IMR-90 (cell line): ENCODE data around the gene RELL2. TPM values are rescaled to one million over a fixed set of nuclear protein-coding genes. Genes with fewer than 3 reads are reported as not detected.

ENCODE experiments used
- ATAC-seq: fragments of 200-7000 bp; cut with Tn5 transposase; 2 replicates; pipeline ENCODE4 v1.9.1; 2020; ENCODE audit warnings: low read depth, mild to moderate bottlenecking, moderate library complexity
- BruUV-seq: library from RNA; stranded (reverse); fragments of 400-500 nt; replicated peaks from 2 replicates; lab custom pipeline; 2021; lab: Mats Ljungman, UMichigan
- CTCF ChIA-PET: fragments of 300-600 bp; formaldehyde crosslinking; extraction: SDS; loops from one replicate; lab custom pipeline; 2021; ENCODE audit warnings: antibody characterized with exemption; lab: Yijun Ruan, JAX
- POLR2A ChIA-PET: fragments of 300-600 bp; sonication (Branson Sonifier 250); formaldehyde crosslinking; loops from one replicate; lab custom pipeline; 2022; ENCODE audit warnings: antibody characterized with exemption; ENCODE audit not compliant: unreplicated experiment; lab: Charles Lee
- DNase-seq: peaks from one replicate; pipeline ENCODE4 v3.0.0; 2013
- H2AFZ ChIP-seq: replicated peaks from 2 replicates; pipeline ENCODE3; 2013; ENCODE audit warnings: low read length, mild to moderate bottlenecking; ENCODE audit not compliant: poor library complexity
- H2AK5ac ChIP-seq: 2 replicates; pipeline ENCODE4 v1.6.1; 2013; ENCODE audit warnings: low read depth, low read length, inconsistent platforms
- H2AK9ac ChIP-seq: replicated peaks from 2 replicates; pipeline ENCODE3; 2013; ENCODE audit warnings: mild to moderate bottlenecking, low read depth, low read length, moderate library complexity; ENCODE audit not compliant: poor library complexity
- H2BK120ac ChIP-seq: 2 replicates; pipeline ENCODE4 v1.6.1; 2013; ENCODE audit warnings: low read depth, low read length, inconsistent platforms
- H2BK15ac ChIP-seq: 3 replicates; pipeline ENCODE4 v1.6.1; 2013; ENCODE audit warnings: low read depth, low read length, inconsistent platforms
- H2BK20ac ChIP-seq: 2 replicates; pipeline ENCODE4 v1.6.1; 2013; ENCODE audit warnings: low read depth, mild to moderate bottlenecking, inconsistent platforms, low read length, moderate library complexity
- H2BK5ac ChIP-seq: 2 replicates; pipeline ENCODE4 v1.6.1; 2013; ENCODE audit warnings: mild to moderate bottlenecking, low read depth, low read length, inconsistent platforms; ENCODE audit not compliant: poor library complexity, severe bottlenecking
- H3K14ac ChIP-seq: replicated peaks from 2 replicates; pipeline ENCODE4 v1.6.1; 2013; ENCODE audit warnings: low read depth, low read length, inconsistent platforms
- H3K18ac ChIP-seq: 2 replicates; pipeline ENCODE4 v1.6.1; 2013; ENCODE audit warnings: low read depth, low read length, control low read depth
- H3K23ac ChIP-seq: 2 replicates; pipeline ENCODE4 v1.6.1; 2013; ENCODE audit warnings: low read depth, low read length, inconsistent platforms
- H3K27ac ChIP-seq: 2 replicates; pipeline ENCODE4 v1.5.1; 2013; ENCODE audit warnings: mild to moderate bottlenecking, control low read depth, low read length; ENCODE audit not compliant: insufficient read depth
- H3K27me3 ChIP-seq: 2 replicates; pipeline ENCODE4 v1.6.1; 2013; ENCODE audit warnings: low read length; ENCODE audit not compliant: control insufficient read depth, insufficient read depth
- H3K36me3 ChIP-seq: 2 replicates; pipeline ENCODE4 v1.6.1; 2013; ENCODE audit warnings: low read length, mixed read lengths; ENCODE audit not compliant: control insufficient read depth, insufficient read depth
- H3K4ac ChIP-seq: 2 replicates; pipeline ENCODE4 v1.6.1; 2013; ENCODE audit warnings: low read depth, low read length, inconsistent platforms
- H3K4me1 ChIP-seq: 2 replicates; pipeline ENCODE4 v1.6.1; 2013; ENCODE audit warnings: low read length, mixed read lengths; ENCODE audit not compliant: control insufficient read depth, insufficient read depth
- H3K4me2 ChIP-seq: 2 replicates; pipeline ENCODE4 v1.6.1; 2013; ENCODE audit warnings: low read depth, mild to moderate bottlenecking, control low read depth, low read length, moderate library complexity
- H3K4me3 ChIP-seq: 2 replicates; pipeline ENCODE4 v1.5.1; 2013; ENCODE audit warnings: low read depth, mild to moderate bottlenecking, control low read depth, low read length, moderate library complexity; ENCODE audit not compliant: insufficient read depth
- H3K56ac ChIP-seq: 2 replicates; pipeline ENCODE4 v1.6.1; 2013; ENCODE audit warnings: low read length, inconsistent platforms; ENCODE audit not compliant: insufficient read depth; ENCODE audit errors: extremely low read depth
- H3K79me1 ChIP-seq, 2 experiments: 2 replicates each; pipeline ENCODE4 v1.6.1; 2013; ENCODE audit warnings: low read length in 2 of 2, inconsistent platforms in 1 of 2, low read depth in 1 of 2
- H3K9ac ChIP-seq: 2 replicates; pipeline ENCODE4 v1.6.1; 2013; ENCODE audit warnings: low read depth, low read length, control low read depth
- H3K9me1 ChIP-seq: 2 replicates; pipeline ENCODE4 v1.6.1; 2013; ENCODE audit warnings: low read length, inconsistent platforms; ENCODE audit not compliant: insufficient read depth
- H3K9me3 ChIP-seq: 2 replicates; pipeline ENCODE4 v1.6.1; 2013; ENCODE audit warnings: low read length; ENCODE audit not compliant: control insufficient read depth, insufficient read depth
- H4K20me1 ChIP-seq: 2 replicates; pipeline ENCODE4 v1.6.1; 2013; ENCODE audit warnings: low read length, inconsistent platforms; ENCODE audit not compliant: insufficient read depth
- H4K5ac ChIP-seq: 2 replicates; pipeline ENCODE4 v1.6.1; 2013; ENCODE audit warnings: mild to moderate bottlenecking, low read depth, low read length, control low read depth
- H4K8ac ChIP-seq, 2 experiments: 2 replicates each; pipeline ENCODE4 v1.6.1; 2013; ENCODE audit warnings: low read depth in 2 of 2, low read length in 2 of 2, control low read depth in 1 of 2, inconsistent platforms in 1 of 2
- H4K91ac ChIP-seq: 2 replicates; pipeline ENCODE4 v1.6.1; 2013; ENCODE audit warnings: low read depth, low read length, inconsistent platforms; ENCODE audit not compliant: insufficient read depth
- BHLHE40 ChIP-seq: fragments of 150-350 bp; IDR thresholded peaks from 2 replicates; pipeline ENCODE4 v1.6.1; 2016; ENCODE audit warnings: mild to moderate bottlenecking, low read depth, low read length
- CHD1 ChIP-seq: IDR thresholded peaks from 2 replicates; pipeline ENCODE4 v1.6.1; 2012; ENCODE audit warnings: low read depth, low read length, improper control_type of control experiment
- FOS ChIP-seq: fragments of 150-350 bp; IDR thresholded peaks from 2 replicates; pipeline ENCODE4 v1.6.1; 2016; ENCODE audit warnings: low read depth, low read length
- MAFK ChIP-seq: IDR thresholded peaks from 2 replicates; pipeline ENCODE4 v1.6.1; 2012; ENCODE audit warnings: low read depth, low read length, improper control_type of control experiment
- MAZ ChIP-seq: IDR thresholded peaks from 2 replicates; pipeline ENCODE4 v1.6.1; 2012; ENCODE audit warnings: low read depth, mild to moderate bottlenecking, low read length, improper control_type of control experiment, moderate library complexity, borderline replicate concordance
- MXI1 ChIP-seq: IDR thresholded peaks from 2 replicates; pipeline ENCODE4 v1.6.1; 2012; ENCODE audit warnings: low read depth, mild to moderate bottlenecking, low read length, moderate library complexity, borderline replicate concordance
- NFE2L2 ChIP-seq: fragments of 150-350 bp; IDR thresholded peaks from 2 replicates; pipeline ENCODE4 v1.6.1; 2016; ENCODE audit warnings: low read depth, mild to moderate bottlenecking, low read length
- RAD21 ChIP-seq: IDR thresholded peaks from 2 replicates; pipeline ENCODE4 v1.6.1; 2012; ENCODE audit warnings: low read length, improper control_type of control experiment
- RFX5 ChIP-seq: IDR thresholded peaks from 2 replicates; pipeline ENCODE4 v1.8.0; 2012; ENCODE audit warnings: low read depth, mild to moderate bottlenecking, low read length, moderate library complexity
- SMC3 ChIP-seq: fragments of 150-350 bp; IDR thresholded peaks from 2 replicates; pipeline ENCODE4 v1.6.1; 2016; ENCODE audit warnings: low read depth, mild to moderate bottlenecking, antibody characterized with exemption, low read length, moderate library complexity
- dilution Hi-C: fragments of 300-500 bp; cut with HindIII; formaldehyde crosslinking; loops from one replicate; pipeline ENCODE4 v1.14.3; 2018; ENCODE audit warnings: low sequenced_read_pairs; ENCODE audit not compliant: unreplicated experiment
- in situ Hi-C: fragments of 300-500 bp; cut with MboI; formaldehyde crosslinking; loops from 3 replicates; pipeline ENCODE4 v1.14.3; 2019; ENCODE audit warnings: low sequenced_read_pairs, inconsistent platforms, mixed read lengths
- intact Hi-C: fragments of 100-400 bp; cut with micrococcal nuclease; formaldehyde crosslinking; loops from 2 replicates; pipeline ENCODE4 v1.10.0; 2022
- polyA plus RNA-seq, 3 experiments: library from polyadenylated mRNA; depleted of rRNA; stranded (reverse); fragments of >200 nt; gene quantifications; 2 replicates each; pipeline ENCODE4 v1.2.3, GENCODE V29; 2012; ENCODE audit warnings: low replicate concordance in 1 of 3
- total RNA-seq: library from RNA; depleted of rRNA; stranded (reverse); fragments of >200 nt; gene quantifications from 2 replicates; pipeline ENCODE4 v1.2.3, GENCODE V29; 2012
- TF ChIP-seq, protein P1 (sequence below): fragments of 150-350 bp; IDR thresholded peaks from 2 replicates; pipeline ENCODE4 v1.6.1; 2017; ENCODE audit warnings: mild to moderate bottlenecking, antibody characterized with exemption, low read length, low read depth
- TF ChIP-seq, protein P2 (sequence below): conservative IDR thresholded peaks from 2 replicates; pipeline ENCODE4 v1.5.1; 2012; ENCODE audit warnings: mild to moderate bottlenecking, low read depth, low read length, improper control_type of control experiment
- TF ChIP-seq, protein P3 (sequence below): fragments of 150-350 bp; IDR thresholded peaks from 2 replicates; pipeline ENCODE4 v1.6.1; 2016; ENCODE audit warnings: low read depth, mild to moderate bottlenecking, low read length, moderate library complexity, borderline replicate concordance

The RELL2 gene
- total and polyA plus RNA-seq, 2 of the 4 experiments (the other 2 are of a cell fraction): 2.2 to 7.6 TPM

DNA sequence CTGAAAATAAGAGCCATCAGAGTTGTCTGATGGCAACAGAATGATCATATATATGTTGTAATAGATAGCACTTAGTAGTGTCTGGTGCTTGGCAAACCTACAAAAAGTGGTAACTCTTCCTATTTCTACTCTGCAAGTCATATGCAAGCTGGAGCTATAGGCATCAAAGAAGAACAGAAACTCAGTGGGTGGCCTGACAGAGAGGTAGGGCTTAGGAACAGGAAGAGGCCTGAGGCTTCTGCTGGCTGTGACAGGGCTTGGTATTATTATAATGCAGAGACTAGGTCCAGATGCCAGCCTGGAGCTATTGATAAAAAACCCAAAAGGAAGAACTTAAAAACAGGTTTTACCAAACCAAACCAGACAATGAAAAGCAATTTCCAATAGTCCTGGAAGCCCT is 13.6 kb upstream of the RELL2 start:
- Histone ChIP-seq H2BK5ac (no peak overlapping the region), H4K5ac (no peak overlapping the region), H3K36me3 (peaks cover 45% of the 10 kb centered on the region), H3K4ac (no peak overlapping the region), H4K20me1 (no peaks in the 10 kb centered on the region; the same call in 1 of the 2 replicates), H4K8ac (no peak overlapping the region), H3K79me1 (peaks cover 3 to 12% of the 10 kb centered on the region in 2 experiments; a peak in 3 of 4 replicates), H4K91ac (no peak overlapping the region), H2BK20ac (no peak overlapping the region), H3K14ac (no peak overlapping the region), H2BK120ac (no peak overlapping the region), H3K9me1 (peaks cover 7% of the 10 kb centered on the region), H2BK15ac (no peak overlapping the region), H3K9me3 (no peaks in the 10 kb centered on the region), H2AFZ (no peak overlapping the region), H3K4me3 (no peak overlapping the region), H3K27ac (no peak overlapping the region), H3K4me2 (no peak overlapping the region), H2AK9ac (no peak overlapping the region), H3K56ac (no peak overlapping the region), H3K23ac (no peak overlapping the region), H3K9ac (no peak overlapping the region), H3K27me3 (no peaks in the 10 kb centered on the region), H3K4me1 (0 out of 2 replicates have a peak, but pooled peaks cover 3% of the 10 kb centered on the region), H3K18ac (no peak overlapping the region), H2AK5ac (no peak overlapping the region)
- POLR2A ChIA-PET: no interaction called here
- BruUV-seq: no TSS peak
- no peak for ATAC-seq
- CTCF ChIA-PET: no interaction called here
- intact Hi-C loops: no loop called here
- dilution Hi-C loops: no loop called here
- DNase-seq: no peak
- in situ Hi-C loops: no loop called here
- no peak for TF ChIP-seq MAZ
- TF ChIP-seq, protein P1, sequence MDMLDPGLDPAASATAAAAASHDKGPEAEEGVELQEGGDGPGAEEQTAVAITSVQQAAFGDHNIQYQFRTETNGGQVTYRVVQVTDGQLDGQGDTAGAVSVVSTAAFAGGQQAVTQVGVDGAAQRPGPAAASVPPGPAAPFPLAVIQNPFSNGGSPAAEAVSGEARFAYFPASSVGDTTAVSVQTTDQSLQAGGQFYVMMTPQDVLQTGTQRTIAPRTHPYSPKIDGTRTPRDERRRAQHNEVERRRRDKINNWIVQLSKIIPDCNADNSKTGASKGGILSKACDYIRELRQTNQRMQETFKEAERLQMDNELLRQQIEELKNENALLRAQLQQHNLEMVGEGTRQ: no peak
- no peak for TF ChIP-seq BHLHE40
- TF ChIP-seq CHD1: no peak
- TF ChIP-seq, protein P2, sequence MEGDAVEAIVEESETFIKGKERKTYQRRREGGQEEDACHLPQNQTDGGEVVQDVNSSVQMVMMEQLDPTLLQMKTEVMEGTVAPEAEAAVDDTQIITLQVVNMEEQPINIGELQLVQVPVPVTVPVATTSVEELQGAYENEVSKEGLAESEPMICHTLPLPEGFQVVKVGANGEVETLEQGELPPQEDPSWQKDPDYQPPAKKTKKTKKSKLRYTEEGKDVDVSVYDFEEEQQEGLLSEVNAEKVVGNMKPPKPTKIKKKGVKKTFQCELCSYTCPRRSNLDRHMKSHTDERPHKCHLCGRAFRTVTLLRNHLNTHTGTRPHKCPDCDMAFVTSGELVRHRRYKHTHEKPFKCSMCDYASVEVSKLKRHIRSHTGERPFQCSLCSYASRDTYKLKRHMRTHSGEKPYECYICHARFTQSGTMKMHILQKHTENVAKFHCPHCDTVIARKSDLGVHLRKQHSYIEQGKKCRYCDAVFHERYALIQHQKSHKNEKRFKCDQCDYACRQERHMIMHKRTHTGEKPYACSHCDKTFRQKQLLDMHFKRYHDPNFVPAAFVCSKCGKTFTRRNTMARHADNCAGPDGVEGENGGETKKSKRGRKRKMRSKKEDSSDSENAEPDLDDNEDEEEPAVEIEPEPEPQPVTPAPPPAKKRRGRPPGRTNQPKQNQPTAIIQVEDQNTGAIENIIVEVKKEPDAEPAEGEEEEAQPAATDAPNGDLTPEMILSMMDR: no peak
- no peak for TF ChIP-seq NFE2L2
- TF ChIP-seq RAD21: no peak
- TF ChIP-seq, protein P3, sequence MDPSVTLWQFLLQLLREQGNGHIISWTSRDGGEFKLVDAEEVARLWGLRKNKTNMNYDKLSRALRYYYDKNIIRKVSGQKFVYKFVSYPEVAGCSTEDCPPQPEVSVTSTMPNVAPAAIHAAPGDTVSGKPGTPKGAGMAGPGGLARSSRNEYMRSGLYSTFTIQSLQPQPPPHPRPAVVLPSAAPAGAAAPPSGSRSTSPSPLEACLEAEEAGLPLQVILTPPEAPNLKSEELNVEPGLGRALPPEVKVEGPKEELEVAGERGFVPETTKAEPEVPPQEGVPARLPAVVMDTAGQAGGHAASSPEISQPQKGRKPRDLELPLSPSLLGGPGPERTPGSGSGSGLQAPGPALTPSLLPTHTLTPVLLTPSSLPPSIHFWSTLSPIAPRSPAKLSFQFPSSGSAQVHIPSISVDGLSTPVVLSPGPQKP: no peak
- TF ChIP-seq SMC3: no peak
- no peak for TF ChIP-seq FOS
- no peak for TF ChIP-seq RFX5
- no peak for TF ChIP-seq MAFK
- TF ChIP-seq MXI1: no peak
